ENCODE measurements around the gene GCKR.

DNA sequence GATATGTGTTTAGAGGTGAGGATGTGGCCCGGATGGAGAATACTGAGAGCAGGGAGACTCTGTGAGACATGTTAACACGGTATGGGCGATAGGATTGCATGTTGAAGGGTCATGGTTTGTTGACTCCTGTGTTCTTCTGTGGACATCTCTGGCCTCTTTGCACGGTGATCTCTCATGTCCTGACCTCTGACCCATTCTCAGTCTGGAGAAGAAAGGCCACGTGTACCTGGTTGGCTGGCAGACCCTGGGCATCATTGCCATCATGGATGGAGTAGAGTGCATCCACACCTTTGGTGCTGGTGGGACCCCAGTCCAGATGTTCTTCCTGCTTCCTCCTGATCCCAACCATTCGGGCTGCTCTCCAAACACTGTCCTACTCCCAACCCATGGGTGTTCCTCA lies 9.9 kb downstream of the GCKR start:
- no peak for TF ChIP-seq POLR2A (IDR thresholded peaks at IDR 0.05)
- TF ChIP-seq, protein P1, sequence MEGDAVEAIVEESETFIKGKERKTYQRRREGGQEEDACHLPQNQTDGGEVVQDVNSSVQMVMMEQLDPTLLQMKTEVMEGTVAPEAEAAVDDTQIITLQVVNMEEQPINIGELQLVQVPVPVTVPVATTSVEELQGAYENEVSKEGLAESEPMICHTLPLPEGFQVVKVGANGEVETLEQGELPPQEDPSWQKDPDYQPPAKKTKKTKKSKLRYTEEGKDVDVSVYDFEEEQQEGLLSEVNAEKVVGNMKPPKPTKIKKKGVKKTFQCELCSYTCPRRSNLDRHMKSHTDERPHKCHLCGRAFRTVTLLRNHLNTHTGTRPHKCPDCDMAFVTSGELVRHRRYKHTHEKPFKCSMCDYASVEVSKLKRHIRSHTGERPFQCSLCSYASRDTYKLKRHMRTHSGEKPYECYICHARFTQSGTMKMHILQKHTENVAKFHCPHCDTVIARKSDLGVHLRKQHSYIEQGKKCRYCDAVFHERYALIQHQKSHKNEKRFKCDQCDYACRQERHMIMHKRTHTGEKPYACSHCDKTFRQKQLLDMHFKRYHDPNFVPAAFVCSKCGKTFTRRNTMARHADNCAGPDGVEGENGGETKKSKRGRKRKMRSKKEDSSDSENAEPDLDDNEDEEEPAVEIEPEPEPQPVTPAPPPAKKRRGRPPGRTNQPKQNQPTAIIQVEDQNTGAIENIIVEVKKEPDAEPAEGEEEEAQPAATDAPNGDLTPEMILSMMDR (IDR thresholded peaks at IDR 0.05), result no peak
